GM18498 (cell line): ENCODE results near the gene CYTH4.
"Not testable (repeated sequence)": the region's sequence is repeated elsewhere in the genome, so short reads cannot be mapped to it uniquely, and the experiment has no call there.

Source experiments
- ATAC-seq: cut with Tn5 transposase; IDR thresholded peaks from one replicate; pipeline ENCODE4 v1.9.1; 2021; ENCODE audit warnings: mild to moderate bottlenecking, moderate library complexity; ENCODE audit not compliant: unreplicated experiment

CYTH4 gene

GRCh38 chr22:37282385-37282677 is at the start of gene CYTH4:
Gene CYTH4 (plus strand): TSS chr22:37282508. CDS start chr22:37282570, 62 bp downstream.
- peak; percentile 57 for ATAC-seq

- not testable (repeated sequence) for ATAC-seq
Measured at GRCh38 chr22:37233371-37233750, 48.9 kb upstream of the CYTH4 start.

GRCh38 chr22:37233751-37234631 is 48.3 kb upstream of the CYTH4 start:
- no peak for ATAC-seq

GRCh38 chr22:37234736-37235711 is 47.3 kb upstream of the CYTH4 start:
- ATAC-seq, result no peak

GRCh38 chr22:37235897-37236607 is 46.3 kb upstream of the CYTH4 start:
- no peak for ATAC-seq

- no peak for ATAC-seq
Measured at GRCh38 chr22:37237371-37238268, 44.7 kb upstream of the CYTH4 start.

- ATAC-seq, result no peak
Measured at GRCh38 chr22:37239336-37240239, 42.7 kb upstream of the CYTH4 start.

GRCh38 chr22:37240240-37240940 is 41.9 kb upstream of the CYTH4 start:
- ATAC-seq, result no peak

GRCh38 chr22:37240941-37241320 is 41.4 kb upstream of the CYTH4 start:
- no peak for ATAC-seq

- no peak for ATAC-seq
Measured at GRCh38 chr22:37241351-37242142, 40.8 kb upstream of the CYTH4 start.

- peak; percentile 58 for ATAC-seq
Measured at GRCh38 chr22:37242395-37242918, 39.9 kb upstream of the CYTH4 start.

GRCh38 chr22:37243402-37244113 is 38.8 kb upstream of the CYTH4 start:
- peak; percentile 3 for ATAC-seq

GRCh38 chr22:37244114-37244921 is 38.0 kb upstream of the CYTH4 start, which contains the start of gene RAC2:
Gene RAC2 (minus strand): TSS chr22:37244269. CDS start chr22:37244148, 121 bp downstream.
- peak; percentile 57 for ATAC-seq

GRCh38 chr22:37244922-37245722 is 37.2 kb upstream of the CYTH4 start:
- peak; percentile 41 for ATAC-seq

- ATAC-seq, result no peak
Measured at GRCh38 chr22:37245740-37246139, 36.6 kb upstream of the CYTH4 start.
